Epithelial cell of esophagus (primary cell): ENCODE results near the gene SHQ1.
A peak's percentile ranks its signal among the peaks of the same experiment; 100 is the strongest.

Experiments
- DNase-seq: peaks from one replicate; pipeline ENCODE4 v3.0.0; 2010; ENCODE audit warnings: low read depth
- H3K4me3 ChIP-seq: 2 replicates; pipeline ENCODE4 v1.5.1; 2011; ENCODE audit warnings: mild to moderate bottlenecking, low read length, control low read depth
- TF ChIP-seq, protein P1 (sequence below): IDR thresholded peaks from 2 replicates; pipeline ENCODE4 v1.5.1; 2011; ENCODE audit warnings: low read depth, mild to moderate bottlenecking, low read length, control low read depth, inconsistent platforms; ENCODE audit not compliant: insufficient read depth; ENCODE audit errors: missing control alignments

SHQ1 gene

DNA sequence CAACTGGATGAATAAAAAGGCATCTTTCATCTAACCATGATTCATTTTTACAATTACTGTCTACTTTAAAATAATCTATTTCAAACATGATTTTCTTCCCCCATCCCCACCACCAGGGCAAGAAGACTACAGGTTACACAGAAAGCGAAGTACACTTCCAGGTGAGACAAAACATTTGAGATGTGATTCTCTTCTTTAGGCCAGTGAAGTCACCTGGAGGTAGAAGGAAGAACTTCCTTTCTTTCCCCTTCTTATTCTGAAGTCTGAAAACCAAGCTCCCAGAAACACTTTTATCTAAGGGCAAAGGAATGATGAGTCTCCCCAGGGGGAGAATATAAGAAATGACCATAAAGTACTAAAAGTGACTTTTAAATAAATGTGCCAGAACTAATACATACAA, 36.7 kb downstream of the SHQ1 start:
- TF ChIP-seq, protein P1, sequence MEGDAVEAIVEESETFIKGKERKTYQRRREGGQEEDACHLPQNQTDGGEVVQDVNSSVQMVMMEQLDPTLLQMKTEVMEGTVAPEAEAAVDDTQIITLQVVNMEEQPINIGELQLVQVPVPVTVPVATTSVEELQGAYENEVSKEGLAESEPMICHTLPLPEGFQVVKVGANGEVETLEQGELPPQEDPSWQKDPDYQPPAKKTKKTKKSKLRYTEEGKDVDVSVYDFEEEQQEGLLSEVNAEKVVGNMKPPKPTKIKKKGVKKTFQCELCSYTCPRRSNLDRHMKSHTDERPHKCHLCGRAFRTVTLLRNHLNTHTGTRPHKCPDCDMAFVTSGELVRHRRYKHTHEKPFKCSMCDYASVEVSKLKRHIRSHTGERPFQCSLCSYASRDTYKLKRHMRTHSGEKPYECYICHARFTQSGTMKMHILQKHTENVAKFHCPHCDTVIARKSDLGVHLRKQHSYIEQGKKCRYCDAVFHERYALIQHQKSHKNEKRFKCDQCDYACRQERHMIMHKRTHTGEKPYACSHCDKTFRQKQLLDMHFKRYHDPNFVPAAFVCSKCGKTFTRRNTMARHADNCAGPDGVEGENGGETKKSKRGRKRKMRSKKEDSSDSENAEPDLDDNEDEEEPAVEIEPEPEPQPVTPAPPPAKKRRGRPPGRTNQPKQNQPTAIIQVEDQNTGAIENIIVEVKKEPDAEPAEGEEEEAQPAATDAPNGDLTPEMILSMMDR, result peak; percentile 40
- H3K4me3 ChIP-seq, result no peak overlapping the region

DNA sequence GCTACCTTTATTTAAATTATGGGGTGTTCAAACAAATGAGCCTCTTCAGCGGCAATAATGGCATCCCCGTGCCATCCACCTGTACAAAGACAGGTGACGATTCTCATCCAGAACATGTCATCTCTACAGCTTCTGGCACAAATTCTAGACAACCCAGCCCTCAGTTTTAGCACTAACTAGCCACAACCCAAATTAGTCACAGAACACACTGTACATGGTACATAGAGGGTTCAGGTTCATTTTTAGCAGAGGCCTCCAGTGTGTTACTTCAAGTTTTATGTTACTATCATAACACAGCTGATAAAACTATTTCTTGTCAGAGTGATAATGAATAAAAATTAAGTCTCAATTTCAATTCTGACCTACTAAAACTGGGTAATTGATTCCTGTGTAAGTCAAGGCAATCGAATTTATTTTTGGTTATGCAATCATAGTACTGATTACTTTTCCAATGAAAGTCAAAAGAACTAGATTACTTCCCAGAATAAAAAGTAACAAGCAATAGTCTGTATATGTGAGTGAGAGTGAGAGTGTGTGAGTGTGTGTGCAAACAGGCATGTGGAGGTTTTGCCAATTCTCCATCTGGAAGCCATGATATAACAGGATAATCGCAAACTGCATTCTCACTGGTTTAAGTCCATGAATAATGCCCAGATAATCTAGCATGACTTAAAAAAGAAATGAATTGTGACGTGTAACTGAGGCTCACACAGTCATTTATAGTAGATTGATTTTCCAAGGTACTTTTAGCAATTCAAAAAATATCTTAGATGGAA, 37.4 kb downstream of the SHQ1 start:
- TF ChIP-seq, protein P1, result no peak
- no peak overlapping the region for H3K4me3 ChIP-seq
- no peak for DNase-seq

More for the DNA sequence above, 36.7 kb downstream of the SHQ1 start:
- no peak for DNase-seq

DNA sequence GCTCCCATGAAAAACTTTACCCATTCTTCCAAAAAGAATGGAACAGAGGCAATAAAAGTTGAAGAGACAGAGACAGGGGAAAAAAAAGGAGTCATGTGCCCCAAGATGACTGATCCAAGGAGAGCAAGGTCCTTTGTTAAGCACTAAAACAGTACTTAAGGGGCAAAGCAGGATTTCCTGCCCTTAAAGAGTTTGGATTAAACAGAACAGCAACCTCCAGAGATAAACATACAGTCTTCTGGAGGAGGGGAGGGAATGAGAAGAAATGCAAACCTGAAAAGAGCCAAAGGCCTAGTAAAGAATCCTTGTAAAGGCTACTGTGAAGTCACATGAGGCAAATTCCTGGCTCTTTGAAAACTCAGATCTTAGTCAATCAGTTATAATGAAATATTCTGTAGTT, 38.2 kb downstream of the SHQ1 start:
- H3K4me3 ChIP-seq, result no peak overlapping the region
- TF ChIP-seq, protein P1, result no peak
- DNase-seq, result no peak

DNA sequence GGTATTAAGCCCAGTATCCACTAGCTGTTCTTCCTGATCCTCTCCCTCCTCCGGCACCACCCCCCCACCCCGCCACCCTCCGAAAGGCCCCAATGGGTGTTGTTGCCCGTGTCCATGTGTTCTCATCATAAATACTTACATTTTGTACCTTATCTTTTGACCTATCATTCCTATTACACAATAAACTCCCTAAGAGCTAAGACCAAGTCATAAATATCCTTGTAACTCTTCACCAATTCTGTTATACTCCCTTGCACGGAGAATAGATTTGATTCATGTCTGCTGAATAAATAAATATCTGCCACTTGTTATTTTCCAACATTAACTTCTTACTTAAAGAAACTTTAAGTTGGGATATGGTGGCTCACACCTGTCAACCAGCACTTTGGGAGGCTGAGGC, 43.9 kb downstream of the SHQ1 start:
- DNase-seq, result no peak
- H3K4me3 ChIP-seq, result no peak overlapping the region
- TF ChIP-seq, protein P1, result no peak

DNA sequence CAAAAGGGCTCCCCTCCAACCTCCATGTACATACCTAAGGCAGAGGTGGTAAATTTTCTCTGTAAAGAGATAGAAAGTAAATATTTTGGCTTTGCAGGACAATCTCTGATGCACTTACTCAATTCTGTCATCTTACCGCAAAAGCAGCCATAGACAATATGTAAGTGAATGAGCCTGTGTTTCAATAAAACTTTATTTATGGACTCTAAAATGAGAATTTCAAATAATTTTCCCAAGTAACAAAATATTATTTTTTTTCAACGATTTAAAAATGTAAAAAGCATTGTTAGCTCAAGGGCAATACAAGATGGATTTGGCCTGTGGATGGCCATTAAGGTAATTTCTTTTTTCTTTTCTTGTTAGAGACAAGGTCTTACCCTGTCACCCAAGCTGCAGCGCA, 44.7 kb downstream of the SHQ1 start:
- no peak overlapping the region for H3K4me3 ChIP-seq

DNA sequence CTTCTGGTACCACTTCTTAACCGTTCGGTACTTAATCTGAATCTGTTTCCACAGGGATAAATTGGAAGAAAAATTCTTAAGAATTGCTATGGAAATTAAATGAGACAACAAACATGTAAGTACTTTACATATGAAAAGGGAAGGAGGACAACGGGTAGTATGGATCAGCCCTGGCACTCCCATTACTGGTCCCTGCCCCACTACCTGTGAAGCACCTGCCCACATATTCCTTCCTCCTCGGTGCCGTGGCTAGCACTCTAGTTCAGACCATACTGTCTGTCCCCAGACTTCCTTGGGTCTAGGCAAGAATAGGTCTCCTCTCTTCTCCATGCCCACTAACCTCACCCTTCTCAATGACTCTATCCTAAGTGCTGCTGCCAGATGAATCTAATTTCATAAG, 46.2 kb downstream of the SHQ1 start:
- no peak overlapping the region for H3K4me3 ChIP-seq
- TF ChIP-seq, protein P1, result no peak
- DNase-seq, result no peak

More for the DNA sequence above, 44.7 kb downstream of the SHQ1 start:
- DNase-seq, result no peak
- TF ChIP-seq, protein P1, result no peak

DNA sequence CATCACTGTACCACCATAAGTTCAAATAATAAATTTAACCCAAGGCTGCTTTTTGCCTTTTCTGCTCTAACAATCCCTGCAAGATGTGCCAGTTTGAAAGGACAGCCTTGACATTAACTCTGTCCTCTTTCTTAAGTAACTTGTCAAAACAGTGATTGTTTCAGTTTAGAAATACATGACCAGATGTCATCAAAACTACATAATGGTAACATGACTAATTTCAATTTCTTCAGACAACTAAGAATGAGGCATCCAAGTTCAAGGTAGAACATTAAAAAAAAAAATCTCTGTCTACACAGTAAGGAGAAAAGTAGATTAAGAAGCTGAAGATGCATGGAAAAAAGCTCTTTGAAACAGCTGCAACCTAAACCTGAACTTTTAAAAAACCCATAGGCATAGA, 47.4 kb downstream of the SHQ1 start:
- TF ChIP-seq, protein P1, result no peak
- DNase-seq, result peak; percentile 23
- no peak overlapping the region for H3K4me3 ChIP-seq
